ENCODE data around the gene ZNF383.
A peak's percentile ranks its signal among the peaks of the same experiment; 100 is the strongest.

The ZNF383 gene

DNA sequence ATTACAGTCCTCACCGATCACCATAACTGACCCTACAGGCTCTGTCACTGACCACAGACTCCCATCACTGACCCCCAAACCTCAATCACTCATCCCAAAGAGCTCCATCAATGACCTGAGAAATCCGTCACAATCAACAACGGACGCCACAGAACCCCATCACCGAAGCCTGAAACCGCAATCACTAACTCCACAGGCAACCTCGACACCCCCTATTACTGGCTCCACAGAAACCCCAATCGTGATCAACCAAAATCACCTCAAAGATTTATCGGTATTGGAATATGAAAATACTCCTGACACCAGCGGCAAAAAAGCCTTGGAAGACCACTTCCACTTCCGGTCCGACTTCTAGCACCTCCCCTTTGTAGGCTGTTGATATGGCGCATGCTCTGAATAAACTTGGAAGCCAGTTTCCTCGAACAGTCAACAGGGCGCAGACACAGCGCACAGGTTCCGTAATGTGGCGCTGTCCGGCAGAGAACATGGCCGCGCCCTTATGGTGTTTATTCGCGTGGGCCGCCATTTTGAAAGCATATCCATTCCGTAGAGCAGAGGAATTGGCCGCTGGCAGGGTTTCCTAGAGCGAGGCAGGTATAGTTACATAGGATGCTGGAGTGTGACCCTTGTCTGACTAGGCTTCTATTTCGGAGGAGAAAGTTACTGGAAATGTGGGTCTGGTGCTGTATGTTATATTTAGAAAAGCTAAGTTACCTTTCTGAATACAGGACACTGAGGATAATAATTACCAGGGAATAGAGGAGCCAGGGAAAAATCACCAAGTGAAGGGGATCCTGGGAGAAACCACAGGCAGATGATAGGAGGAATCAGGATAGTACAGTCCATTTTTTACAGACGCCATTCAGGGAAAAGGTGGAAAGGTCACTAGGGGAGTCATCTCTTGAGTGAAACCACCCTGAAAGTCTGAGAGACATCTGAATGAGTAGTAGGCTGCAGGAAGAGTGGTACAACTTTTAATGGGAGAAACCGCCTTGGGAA lies 45.3 kb upstream of the ZNF383 start, which contains the start of gene ZNF585A (continued):
- TF ChIP-seq, protein P1, sequence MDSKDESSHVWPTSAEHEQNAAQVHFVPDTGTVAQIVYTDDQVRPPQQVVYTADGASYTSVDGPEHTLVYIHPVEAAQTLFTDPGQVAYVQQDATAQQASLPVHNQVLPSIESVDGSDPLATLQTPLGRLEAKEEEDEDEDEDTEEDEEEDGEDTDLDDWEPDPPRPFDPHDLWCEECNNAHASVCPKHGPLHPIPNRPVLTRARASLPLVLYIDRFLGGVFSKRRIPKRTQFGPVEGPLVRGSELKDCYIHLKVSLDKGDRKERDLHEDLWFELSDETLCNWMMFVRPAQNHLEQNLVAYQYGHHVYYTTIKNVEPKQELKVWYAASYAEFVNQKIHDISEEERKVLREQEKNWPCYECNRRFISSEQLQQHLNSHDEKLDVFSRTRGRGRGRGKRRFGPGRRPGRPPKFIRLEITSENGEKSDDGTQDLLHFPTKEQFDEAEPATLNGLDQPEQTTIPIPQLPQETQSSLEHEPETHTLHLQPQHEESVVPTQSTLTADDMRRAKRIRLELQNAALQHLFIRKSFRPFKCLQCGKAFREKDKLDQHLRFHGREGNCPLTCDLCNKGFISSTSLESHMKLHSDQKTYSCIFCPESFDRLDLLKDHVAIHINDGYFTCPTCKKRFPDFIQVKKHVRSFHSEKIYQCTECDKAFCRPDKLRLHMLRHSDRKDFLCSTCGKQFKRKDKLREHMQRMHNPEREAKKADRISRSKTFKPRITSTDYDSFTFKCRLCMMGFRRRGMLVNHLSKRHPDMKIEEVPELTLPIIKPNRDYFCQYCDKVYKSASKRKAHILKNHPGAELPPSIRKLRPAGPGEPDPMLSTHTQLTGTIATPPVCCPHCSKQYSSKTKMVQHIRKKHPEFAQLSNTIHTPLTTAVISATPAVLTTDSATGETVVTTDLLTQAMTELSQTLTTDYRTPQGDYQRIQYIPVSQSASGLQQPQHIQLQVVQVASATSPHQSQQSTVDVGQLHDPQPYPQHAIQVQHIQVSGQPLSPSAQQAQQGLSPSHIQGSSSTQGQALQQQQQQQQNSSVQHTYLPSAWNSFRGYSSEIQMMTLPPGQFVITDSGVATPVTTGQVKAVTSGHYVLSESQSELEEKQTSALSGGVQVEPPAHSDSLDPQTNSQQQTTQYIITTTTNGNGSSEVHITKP (tag by site-specific recombination; IDR thresholded peaks at IDR 0.05), result peak; percentile 98
- TF ChIP-seq ZNF776 (tag by site-specific recombination; IDR thresholded peaks at IDR 0.05; ENCODE audit: borderline replicate concordance) (no peak), ZNF155 (tag by site-specific recombination; IDR thresholded peaks at IDR 0.05) (0 out of 2 replicates have a peak, but pooled peaks have one; percentile 31), ZNF324 (tag by site-specific recombination; IDR thresholded peaks at IDR 0.05) (peak; percentile 76; the same call in 1 of the 2 replicates), ZNF548 (tag by site-specific recombination; IDR thresholded peaks at IDR 0.05) (no peak), FEZF1 (tag by site-specific recombination; IDR thresholded peaks at IDR 0.05) (peak; percentile 9; the same call in 1 of the 2 replicates), ZNF426 (tag by site-specific recombination; IDR thresholded peaks at IDR 0.05) (no peak), ZNF701 (tag by site-specific recombination; IDR thresholded peaks at IDR 0.05) (no peak), ZNF777 (tag by site-specific recombination; IDR thresholded peaks at IDR 0.05; ENCODE audit: borderline replicate concordance) (no peak), MEIS1 (CRISPR knock-in tag; IDR thresholded peaks at IDR 0.05; ENCODE audit: borderline replicate concordance) (no peak), ZNF529 (tag by site-specific recombination; IDR thresholded peaks at IDR 0.05; ENCODE audit: insufficient replicate concordance) (no peak), TCF7L2 (IDR thresholded peaks at IDR 0.05; ENCODE audit: borderline replicate concordance, low read depth, low read length) (peak; percentile 86; the same call in 1 of the 2 replicates), HOXD13 (CRISPR knock-in tag; IDR thresholded peaks at IDR 0.05; ENCODE audit: borderline replicate concordance) (no peak), EGR2 (tag by site-specific recombination; IDR thresholded peaks at IDR 0.05; ENCODE audit: low read depth) (no peak), KLF1 (tag by site-specific recombination; IDR thresholded peaks at IDR 0.05) (no peak), BCL11B (tag by site-specific recombination; IDR thresholded peaks at IDR 0.05; ENCODE audit: low read depth) (no peak), ZNF2 (tag by site-specific recombination; IDR thresholded peaks at IDR 0.05) (peak; percentile 88)
- TF ChIP-seq, protein P2, sequence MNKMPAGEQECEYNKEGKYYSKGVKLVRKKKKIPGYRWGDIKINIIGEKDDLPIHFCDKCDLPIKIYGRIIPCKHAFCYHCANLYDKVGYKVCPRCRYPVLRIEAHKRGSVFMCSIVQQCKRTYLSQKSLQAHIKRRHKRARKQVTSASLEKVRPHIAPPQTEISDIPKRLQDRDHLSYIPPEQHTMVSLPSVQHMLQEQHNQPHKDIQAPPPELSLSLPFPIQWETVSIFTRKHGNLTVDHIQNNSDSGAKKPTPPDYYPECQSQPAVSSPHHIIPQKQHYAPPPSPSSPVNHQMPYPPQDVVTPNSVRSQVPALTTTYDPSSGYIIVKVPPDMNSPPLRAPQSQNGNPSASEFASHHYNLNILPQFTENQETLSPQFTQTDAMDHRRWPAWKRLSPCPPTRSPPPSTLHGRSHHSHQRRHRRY (tag by site-specific recombination; IDR thresholded peaks at IDR 0.05), result no peak
- TF ChIP-seq, protein P3, sequence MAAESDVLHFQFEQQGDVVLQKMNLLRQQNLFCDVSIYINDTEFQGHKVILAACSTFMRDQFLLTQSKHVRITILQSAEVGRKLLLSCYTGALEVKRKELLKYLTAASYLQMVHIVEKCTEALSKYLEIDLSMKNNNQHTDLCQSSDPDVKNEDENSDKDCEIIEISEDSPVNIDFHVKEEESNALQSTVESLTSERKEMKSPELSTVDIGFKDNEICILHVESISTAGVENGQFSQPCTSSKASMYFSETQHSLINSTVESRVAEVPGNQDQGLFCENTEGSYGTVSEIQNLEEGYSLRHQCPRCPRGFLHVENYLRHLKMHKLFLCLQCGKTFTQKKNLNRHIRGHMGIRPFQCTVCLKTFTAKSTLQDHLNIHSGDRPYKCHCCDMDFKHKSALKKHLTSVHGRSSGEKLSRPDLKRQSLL (tag by site-specific recombination; IDR thresholded peaks at IDR 0.05), result peak; percentile 32
- TF ChIP-seq, protein P4, sequence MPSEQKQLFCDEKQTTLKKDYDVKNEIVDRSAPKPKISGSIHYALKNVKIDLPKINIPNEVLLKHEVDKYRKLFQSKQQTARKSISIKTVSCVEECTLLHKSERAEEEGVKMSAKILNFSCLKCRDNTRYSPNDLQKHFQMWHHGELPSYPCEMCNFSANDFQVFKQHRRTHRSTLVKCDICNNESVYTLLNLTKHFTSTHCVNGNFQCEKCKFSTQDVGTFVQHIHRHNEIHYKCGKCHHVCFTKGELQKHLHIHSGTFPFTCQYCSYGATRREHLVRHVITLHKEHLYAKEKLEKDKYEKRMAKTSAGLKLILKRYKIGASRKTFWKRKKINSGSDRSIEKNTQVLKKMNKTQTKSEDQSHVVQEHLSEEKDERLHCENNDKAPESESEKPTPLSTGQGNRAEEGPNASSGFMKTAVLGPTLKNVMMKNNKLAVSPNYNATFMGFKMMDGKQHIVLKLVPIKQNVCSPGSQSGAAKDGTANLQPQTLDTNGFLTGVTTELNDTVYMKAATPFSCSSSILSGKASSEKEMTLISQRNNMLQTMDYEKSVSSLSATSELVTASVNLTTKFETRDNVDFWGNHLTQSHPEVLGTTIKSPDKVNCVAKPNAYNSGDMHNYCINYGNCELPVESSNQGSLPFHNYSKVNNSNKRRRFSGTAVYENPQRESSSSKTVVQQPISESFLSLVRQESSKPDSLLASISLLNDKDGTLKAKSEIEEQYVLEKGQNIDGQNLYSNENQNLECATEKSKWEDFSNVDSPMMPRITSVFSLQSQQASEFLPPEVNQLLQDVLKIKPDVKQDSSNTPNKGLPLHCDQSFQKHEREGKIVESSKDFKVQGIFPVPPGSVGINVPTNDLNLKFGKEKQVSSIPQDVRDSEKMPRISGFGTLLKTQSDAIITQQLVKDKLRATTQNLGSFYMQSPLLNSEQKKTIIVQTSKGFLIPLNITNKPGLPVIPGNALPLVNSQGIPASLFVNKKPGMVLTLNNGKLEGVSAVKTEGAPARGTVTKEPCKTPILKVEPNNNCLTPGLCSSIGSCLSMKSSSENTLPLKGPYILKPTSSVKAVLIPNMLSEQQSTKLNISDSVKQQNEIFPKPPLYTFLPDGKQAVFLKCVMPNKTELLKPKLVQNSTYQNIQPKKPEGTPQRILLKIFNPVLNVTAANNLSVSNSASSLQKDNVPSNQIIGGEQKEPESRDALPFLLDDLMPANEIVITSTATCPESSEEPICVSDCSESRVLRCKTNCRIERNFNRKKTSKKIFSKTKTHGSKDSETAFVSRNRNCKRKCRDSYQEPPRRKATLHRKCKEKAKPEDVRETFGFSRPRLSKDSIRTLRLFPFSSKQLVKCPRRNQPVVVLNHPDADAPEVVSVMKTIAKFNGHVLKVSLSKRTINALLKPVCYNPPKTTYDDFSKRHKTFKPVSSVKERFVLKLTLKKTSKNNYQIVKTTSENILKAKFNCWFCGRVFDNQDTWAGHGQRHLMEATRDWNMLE (tag by site-specific recombination; conservative IDR thresholded peaks at IDR 0.05; ENCODE audit: low read depth), result peak; percentile 98
- TF ChIP-seq, protein P5, sequence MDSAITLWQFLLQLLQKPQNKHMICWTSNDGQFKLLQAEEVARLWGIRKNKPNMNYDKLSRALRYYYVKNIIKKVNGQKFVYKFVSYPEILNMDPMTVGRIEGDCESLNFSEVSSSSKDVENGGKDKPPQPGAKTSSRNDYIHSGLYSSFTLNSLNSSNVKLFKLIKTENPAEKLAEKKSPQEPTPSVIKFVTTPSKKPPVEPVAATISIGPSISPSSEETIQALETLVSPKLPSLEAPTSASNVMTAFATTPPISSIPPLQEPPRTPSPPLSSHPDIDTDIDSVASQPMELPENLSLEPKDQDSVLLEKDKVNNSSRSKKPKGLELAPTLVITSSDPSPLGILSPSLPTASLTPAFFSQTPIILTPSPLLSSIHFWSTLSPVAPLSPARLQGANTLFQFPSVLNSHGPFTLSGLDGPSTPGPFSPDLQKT (IDR thresholded peaks at IDR 0.05; ENCODE audit: borderline replicate concordance, low read depth, low read length), result no peak
- TF ChIP-seq, protein P6, sequence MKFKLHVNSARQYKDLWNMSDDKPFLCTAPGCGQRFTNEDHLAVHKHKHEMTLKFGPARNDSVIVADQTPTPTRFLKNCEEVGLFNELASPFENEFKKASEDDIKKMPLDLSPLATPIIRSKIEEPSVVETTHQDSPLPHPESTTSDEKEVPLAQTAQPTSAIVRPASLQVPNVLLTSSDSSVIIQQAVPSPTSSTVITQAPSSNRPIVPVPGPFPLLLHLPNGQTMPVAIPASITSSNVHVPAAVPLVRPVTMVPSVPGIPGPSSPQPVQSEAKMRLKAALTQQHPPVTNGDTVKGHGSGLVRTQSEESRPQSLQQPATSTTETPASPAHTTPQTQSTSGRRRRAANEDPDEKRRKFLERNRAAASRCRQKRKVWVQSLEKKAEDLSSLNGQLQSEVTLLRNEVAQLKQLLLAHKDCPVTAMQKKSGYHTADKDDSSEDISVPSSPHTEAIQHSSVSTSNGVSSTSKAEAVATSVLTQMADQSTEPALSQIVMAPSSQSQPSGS (tag by site-specific recombination; IDR thresholded peaks at IDR 0.05; ENCODE audit: low read depth), result no peak; the same call in 1 of the 2 replicates
